ENCODE data around the gene GCFC2. TPM values are rescaled to one million over a fixed set of nuclear protein-coding genes. Genes with fewer than 3 reads are reported as not detected.

GCFC2 gene

GRCh38 chr2:75612862-75613243 is 97.9 kb downstream of the GCFC2 start:
- H3K79me1 ChIP-seq (ENCODE audit: low read length) = no peaks in the 10 kb centered on the region
- H4K8ac ChIP-seq (ENCODE audit: low read depth, low read length) = no peak overlapping the region
- no peaks in the 10 kb centered on the region for H3K4me1 ChIP-seq (ENCODE audit: control insufficient read depth, low read depth, low read length)
- H3K4me2 ChIP-seq (ENCODE audit: low read length) = no peak overlapping the region
- no peak overlapping the region for H2BK5ac ChIP-seq (ENCODE audit: low read length)
- H3K27me3 ChIP-seq (ENCODE audit: insufficient read depth, low read length, poor library complexity) = no peaks in the 10 kb centered on the region
- DNase-seq = no peak
- WGBS (ENCODE audit: extremely low coverage, insufficient coverage, low lambda C conversion rate) = no CpG with 5 or more reads among the region's 5 CpGs
- H3K4ac ChIP-seq (ENCODE audit: low read depth, low read length) = no peak overlapping the region
- H3K56ac ChIP-seq (ENCODE audit: low read length) = no peak overlapping the region
- H3K27ac ChIP-seq (ENCODE audit: low read depth, low read length) = no peak overlapping the region
- H2AK5ac ChIP-seq (ENCODE audit: low read length) = no peak overlapping the region
- no peak overlapping the region for H2BK15ac ChIP-seq (replicated peaks; ENCODE audit: low read depth)
- no peak overlapping the region for H3K23ac ChIP-seq (ENCODE audit: low read length)
- no peak overlapping the region for H3K9ac ChIP-seq (ENCODE audit: low read length)
- no peak overlapping the region for H3K4me3 ChIP-seq (ENCODE audit: low read length)
- H3K18ac ChIP-seq (ENCODE audit: low read length) = no peak overlapping the region
- no peak overlapping the region for H4K5ac ChIP-seq (ENCODE audit: low read length)
- H2BK120ac ChIP-seq (ENCODE audit: low read depth, low read length) = no peak overlapping the region
- H3K36me3 ChIP-seq (ENCODE audit: control insufficient read depth, insufficient read depth, low read length) = no peaks in the 10 kb centered on the region
- no peaks in the 10 kb centered on the region for H3K79me2 ChIP-seq (ENCODE audit: control insufficient read depth, insufficient read depth, low read length)

Small RNAs within 50 kb of the gene (small RNA-seq; reads per million reads assigned to genes)
- not detected for gene RF00012 (ENCODE audit: insufficient read depth)

Measured in mesendoderm (in vitro differentiated cells).